Endothelial cell of umbilical vein (primary cell): ENCODE measurements around the gene ZSCAN25. TPM values are rescaled to one million over a fixed set of nuclear protein-coding genes. Genes with fewer than 3 reads are reported as not detected.
"Not testable (repeated sequence)": the region's sequence is repeated elsewhere in the genome, so short reads cannot be mapped to it uniquely, and the experiment has no call there.

ENCODE experiments used
- Bru-seq: library from RNA; stranded (reverse); fragments of 400-500 nt; gene quantifications from one replicate; lab custom pipeline; 2021; lab: Mats Ljungman, UMichigan
- BruChase-seq, 2 experiments: library from RNA; stranded (reverse); fragments of 400-500 nt; gene quantifications; one replicate each; lab custom pipeline; 2021; lab: Mats Ljungman, UMichigan
- BruUV-seq: library from RNA; stranded (reverse); fragments of 400-500 nt; replicated peaks from 2 replicates; lab custom pipeline; 2021; lab: Mats Ljungman, UMichigan
- CTCF ChIA-PET: fragments of 300-600, 350-600 bp; sonication (Branson Sonifier 250); formaldehyde crosslinking; loops from one replicate; lab custom pipeline; 2021; ENCODE audit warnings: antibody characterized with exemption, inconsistent platforms; lab: Charles Lee
- POLR2A ChIA-PET: fragments of 300-600, 350-600 bp; sonication (Branson Sonifier 250); formaldehyde crosslinking; loops from one replicate; lab custom pipeline; 2021; ENCODE audit warnings: antibody characterized with exemption, inconsistent platforms; lab: Charles Lee
- DNase-seq: peaks from one replicate; pipeline ENCODE4 v3.0.0-alpha.2; 2011; ENCODE audit warnings: low read depth, low spot score
- FAIRE-seq: peaks from 2 replicates; lab custom pipeline; 2011; peaks lifted over from hg19 to GRCh38; lab: Jason Lieb, UNC
- H2AFZ ChIP-seq: 2 replicates; pipeline ENCODE4 v1.6.0; 2012; ENCODE audit warnings: low read depth, low read length, control low read depth, inconsistent platforms
- H3K27ac ChIP-seq: 2 replicates; pipeline ENCODE4 v1.5.1; 2011; ENCODE audit warnings: low read depth, mild to moderate bottlenecking, control low read depth, low read length, moderate library complexity; ENCODE audit not compliant: insufficient read depth
- H3K27me3 ChIP-seq, 2 experiments: 2 replicates each; pipeline versions ENCODE4 v1.6.0 to v1.6.1; 2011; ENCODE audit warnings: low read length in 2 of 2, mixed read lengths in 1 of 2; ENCODE audit not compliant: control insufficient read depth in 2 of 2, insufficient read depth in 2 of 2
- H3K36me3 ChIP-seq, 2 experiments: 2 replicates in 1 of 2; 3 replicates in 1 of 2; pipeline ENCODE4 v1.5.1; 2011; ENCODE audit warnings: low read length in 2 of 2, mild to moderate bottlenecking in 1 of 2, moderate library complexity in 1 of 2; ENCODE audit not compliant: control insufficient read depth in 2 of 2, insufficient read depth in 2 of 2; ENCODE audit errors: extremely low read depth in 1 of 2
- H3K4me1 ChIP-seq: 3 replicates; pipeline ENCODE4 v1.5.1; 2011; ENCODE audit warnings: mild to moderate bottlenecking, low read length; ENCODE audit not compliant: control insufficient read depth, insufficient read depth; ENCODE audit errors: extremely low read depth
- H3K4me2 ChIP-seq: 2 replicates; pipeline ENCODE4 v1.6.1; 2011; ENCODE audit warnings: low read length, control low read depth, mixed read lengths; ENCODE audit not compliant: insufficient read depth
- H3K4me3 ChIP-seq, 3 experiments: fragments of 200-600 bp in 1 of 3; sonication (generic), shearing (Covaris generic) in 1 of 3; replicated peaks in 1 of 3; 2 replicates each; pipeline ENCODE4 v1.5.1; 2011 to 2016; ENCODE audit warnings: control low read depth in 3 of 3, low read length in 3 of 3, mild to moderate bottlenecking in 2 of 3, inconsistent platforms in 1 of 3, low read depth in 1 of 3, moderate library complexity in 1 of 3; ENCODE audit not compliant: insufficient read depth in 1 of 3
- H3K79me2 ChIP-seq: 2 replicates; pipeline ENCODE4 v1.6.0; 2012; ENCODE audit warnings: low read length, inconsistent platforms; ENCODE audit not compliant: control insufficient read depth, insufficient read depth
- H3K9ac ChIP-seq: replicated peaks from 2 replicates; pipeline ENCODE3; 2011; ENCODE audit warnings: low read length, control low read depth; ENCODE audit not compliant: insufficient read depth; ENCODE audit errors: extremely low read depth
- H3K9me1 ChIP-seq: replicated peaks from 3 replicates; pipeline ENCODE4 v1.6.0; 2011; ENCODE audit warnings: mild to moderate bottlenecking, low read length; ENCODE audit not compliant: control insufficient read depth, insufficient read depth; ENCODE audit errors: extremely low read depth
- H3K9me3 ChIP-seq: replicated peaks from 2 replicates; pipeline ENCODE4 v1.5.1; 2012; ENCODE audit warnings: low read length, inconsistent platforms; ENCODE audit not compliant: control insufficient read depth, insufficient read depth
- H4K20me1 ChIP-seq: replicated peaks from 2 replicates; pipeline ENCODE3; 2011; ENCODE audit warnings: mild to moderate bottlenecking, low read length; ENCODE audit not compliant: control insufficient read depth, insufficient read depth; ENCODE audit errors: extremely low read depth
- EZH2 ChIP-seq: IDR thresholded peaks from 2 replicates; pipeline ENCODE4 v1.6.1; 2012; ENCODE audit warnings: borderline replicate concordance, low read depth, mild to moderate bottlenecking, moderate library complexity, low read length, inconsistent platforms; ENCODE audit not compliant: severe bottlenecking
- FOS ChIP-seq: IDR thresholded peaks from 2 replicates; pipeline ENCODE4 v1.6.1; 2011; ENCODE audit warnings: mild to moderate bottlenecking, low read length, moderate library complexity, borderline replicate concordance; ENCODE audit not compliant: insufficient read depth
- GATA2 ChIP-seq: IDR thresholded peaks from 2 replicates; pipeline ENCODE4 v1.7.0; 2011; ENCODE audit warnings: low read depth, mild to moderate bottlenecking, moderate library complexity, mixed read lengths, low read length; ENCODE audit not compliant: insufficient read length, insufficient read depth
- JUN ChIP-seq: IDR thresholded peaks from 2 replicates; pipeline ENCODE4 v1.6.1; 2011; ENCODE audit warnings: borderline replicate concordance, low read depth; ENCODE audit not compliant: insufficient read length, insufficient read depth
- MAX ChIP-seq: IDR thresholded peaks from 2 replicates; pipeline ENCODE4 v1.6.1; 2011; ENCODE audit not compliant: insufficient read depth, insufficient read length
- MYC ChIP-seq: IDR thresholded peaks from one replicate; pipeline ENCODE4 v1.6.1; 2011; ENCODE audit warnings: mild to moderate bottlenecking, low read depth, low read length
- POLR2A ChIP-seq: IDR thresholded peaks from 2 replicates; pipeline ENCODE4 v1.6.1; 2012; ENCODE audit warnings: low read depth, mild to moderate bottlenecking, control low read depth, low read length
- POLR2AphosphoS5 ChIP-seq: IDR thresholded peaks from 2 replicates; pipeline ENCODE4 v1.6.1; 2012; ENCODE audit warnings: low read depth, mild to moderate bottlenecking, control low read depth, low read length, moderate library complexity; ENCODE audit not compliant: insufficient read depth
- dilution Hi-C: fragments of 300-500 bp; cut with MboI; formaldehyde crosslinking; loops from one replicate; pipeline ENCODE4 v1.15.0; 2019; ENCODE audit warnings: low sequenced_read_pairs; ENCODE audit not compliant: extremely low pct_ligation_motif_present
- intact Hi-C: fragments of 100-400 bp; cut with micrococcal nuclease; formaldehyde crosslinking; loops from one replicate; pipeline ENCODE4 v1.10.0; 2022
- long read RNA-seq: library from polyadenylated mRNA; stranded (forward); transcript quantifications from one replicate; pipeline ENCODE4 v2.0.0, GENCODE V29; 2021
- polyA minus RNA-seq, 3 experiments: library from RNA; depleted of rRNA, polyadenylated mRNA; stranded (reverse); fragments of >200 nt; gene quantifications; 1 replicate in 1 of 3; 2 replicates in 2 of 3; pipeline ENCODE4 v1.2.3, GENCODE V29; 2011
- polyA plus RNA-seq, 4 experiments: library from polyadenylated mRNA; depleted of rRNA in 3 of 4; stranded (reverse) in 3 of 4; unstranded in 1 of 4; fragments of >200 nt; gene quantifications; 2 replicates each; pipeline versions ENCODE4 v1.2.1 to v1.2.3, GENCODE V29; 2011 to 2012; ENCODE audit warnings: missing spikeins in 1 of 4
- total RNA-seq: library from RNA; stranded (reverse); gene quantifications from 2 replicates; pipeline ENCODE4 v1.2.3, GENCODE V29; 2021
- TF ChIP-seq, protein P1 (sequence below), 2 donors: IDR thresholded peaks; 1 replicate in 1 of 2; 2 replicates in 1 of 2; pipeline ENCODE4 v1.5.1; 2011; ENCODE audit warnings: low read length in 2 of 2, mild to moderate bottlenecking in 2 of 2, moderate library complexity in 2 of 2, control low read depth in 1 of 2, inconsistent platforms in 1 of 2, low read depth in 1 of 2; ENCODE audit not compliant: insufficient read depth in 1 of 2; ENCODE audit errors: extremely low read depth in 1 of 2

Gene ZSCAN25
- total RNA-seq (11.4 and 13.8 TPM in 2 replicates), polyA plus RNA-seq (8.4 and 8.9 TPM in 2 replicates), polyA minus RNA-seq (18.2 and 21.0 TPM in 2 replicates), Bru-seq, nascent RNA (percentile 72 among the genes with signal in this experiment), BruChase-seq, experiment 1, labeled RNA remaining after a 6-hour chase (percentile 76 among the genes with signal in this experiment), BruChase-seq, experiment 2, labeled RNA remaining after a 2-hour chase (percentile 82 among the genes with signal in this experiment)
- polyA plus RNA-seq (2011; cell fraction: cytosol; rRNA removed), result 6.1 and 7.9 TPM in 2 replicates
- polyA plus RNA-seq (2011; cell fraction: nucleus; rRNA removed), result 14.2 and 15.2 TPM in 2 replicates
- 4.7 and 5.4 TPM in 2 replicates for polyA plus RNA-seq (2012)
- polyA minus RNA-seq (2011; cell fraction: cytosol; rRNA and poly(A)+ RNA removed), result 5.4 TPM
- 15.8 and 16.1 TPM in 2 replicates for polyA minus RNA-seq (2011; cell fraction: nucleus; rRNA and poly(A)+ RNA removed)
- long read RNA-seq, full-length matches to known transcripts, result 2 of 17 reads
- long read RNA-seq, partial matches to known transcripts, result 1 of 17 reads
- long read RNA-seq, other reads (novel, unspliced or antisense), result 14 of 17 reads

DNA sequence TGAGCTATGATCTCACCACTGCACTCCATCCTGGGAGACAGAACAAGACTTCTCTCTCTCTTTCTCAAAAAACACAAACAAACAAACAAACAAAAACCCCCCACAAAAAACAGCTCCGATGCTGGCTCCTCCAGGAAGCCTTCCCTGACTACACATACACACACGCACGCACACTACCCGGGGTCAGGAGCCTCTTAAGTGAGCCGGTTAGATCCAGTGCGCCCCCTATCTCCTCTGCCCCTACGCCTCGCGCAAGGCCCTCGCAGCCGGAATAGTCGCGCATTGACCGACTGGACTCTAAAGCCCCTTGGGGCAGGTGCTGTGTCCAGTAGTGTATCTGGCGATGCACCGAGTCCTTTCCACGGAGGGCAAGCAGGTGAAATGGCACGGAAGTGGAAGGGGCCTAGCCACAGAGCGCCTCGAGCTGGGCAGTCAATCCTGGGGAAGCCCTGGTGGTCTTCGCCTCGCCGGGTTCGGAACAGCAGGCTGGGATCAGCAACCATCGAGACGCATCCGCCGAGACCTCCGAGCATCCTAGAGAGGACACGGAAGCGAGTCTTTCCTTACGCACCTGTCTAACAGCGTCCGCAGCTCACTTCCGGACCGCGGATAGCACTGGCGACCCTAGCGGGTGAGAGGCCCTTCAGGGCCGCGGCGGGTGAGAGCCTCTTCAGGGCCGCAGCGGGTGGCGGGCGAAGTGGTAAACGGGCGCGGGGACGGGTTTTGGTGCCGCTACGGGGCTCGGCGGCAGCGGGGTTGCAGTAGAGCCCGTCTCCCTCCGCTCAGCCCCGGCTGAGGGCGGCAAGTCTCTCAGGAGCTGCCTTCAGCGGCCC lies at the start of gene ZSCAN25:
ZSCAN25 (plus strand) TSS at position 588 of the 833 bp plus-strand sequence. CDS start 2,661 bp downstream, outside the sequence.
- CTCF ChIA-PET, result interaction anchor here (0.9 to 3.6 kb wide), 7 partner anchors 9 to 208 kb away, joined by 3 to 18 read pairs (median 6); partner anchors contain the start of genes BUD31, PDAP1, TMEM225B and ZNF655
- dilution Hi-C loops, result no loop called here
- H4K20me1 ChIP-seq, result no peaks in the 10 kb centered on the region
- peaks cover 9% of the 10 kb centered on the region for H3K4me1 ChIP-seq
- intact Hi-C loops, result loop anchor here (1.0 to 2.0 kb wide), 3 partner anchors 58 to 144 kb away; partner anchors contain the start of genes ZKSCAN5, ZNF655 and ZNF789
- FAIRE-seq (peak; percentile 98), DNase-seq (peak; percentile 94)
- H3K9me3 ChIP-seq, result no peaks in the 10 kb centered on the region
- peaks cover 10% of the 10 kb centered on the region for H3K79me2 ChIP-seq
- peak within 1 kb of the TSS; percentile 89 for H3K4me2 ChIP-seq
- TF ChIP-seq MYC (no peak), FOS (no peak), MAX (no peak), GATA2 (no peak), POLR2A (peak; percentile 86), JUN (no peak), EZH2 (no peak), POLR2AphosphoS5 (peak; percentile 72)
- TF ChIP-seq, protein P1, sequence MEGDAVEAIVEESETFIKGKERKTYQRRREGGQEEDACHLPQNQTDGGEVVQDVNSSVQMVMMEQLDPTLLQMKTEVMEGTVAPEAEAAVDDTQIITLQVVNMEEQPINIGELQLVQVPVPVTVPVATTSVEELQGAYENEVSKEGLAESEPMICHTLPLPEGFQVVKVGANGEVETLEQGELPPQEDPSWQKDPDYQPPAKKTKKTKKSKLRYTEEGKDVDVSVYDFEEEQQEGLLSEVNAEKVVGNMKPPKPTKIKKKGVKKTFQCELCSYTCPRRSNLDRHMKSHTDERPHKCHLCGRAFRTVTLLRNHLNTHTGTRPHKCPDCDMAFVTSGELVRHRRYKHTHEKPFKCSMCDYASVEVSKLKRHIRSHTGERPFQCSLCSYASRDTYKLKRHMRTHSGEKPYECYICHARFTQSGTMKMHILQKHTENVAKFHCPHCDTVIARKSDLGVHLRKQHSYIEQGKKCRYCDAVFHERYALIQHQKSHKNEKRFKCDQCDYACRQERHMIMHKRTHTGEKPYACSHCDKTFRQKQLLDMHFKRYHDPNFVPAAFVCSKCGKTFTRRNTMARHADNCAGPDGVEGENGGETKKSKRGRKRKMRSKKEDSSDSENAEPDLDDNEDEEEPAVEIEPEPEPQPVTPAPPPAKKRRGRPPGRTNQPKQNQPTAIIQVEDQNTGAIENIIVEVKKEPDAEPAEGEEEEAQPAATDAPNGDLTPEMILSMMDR (IDR thresholded peaks at IDR 0.05; ENCODE audit: extremely low read depth in 1 of 2, insufficient read depth in 1 of 2, low read depth in 1 of 2, low read length in 2 of 2), result peak; percentile 37 to 61
- POLR2A ChIA-PET, result no interaction called here
- H3K27ac ChIP-seq, result peak within 1 kb of the TSS; percentile 38
- no TSS peak for BruUV-seq
- H3K9me1 ChIP-seq, result no peaks in the 10 kb centered on the region
- H3K9ac ChIP-seq, result peak within 1 kb of the TSS; percentile 81
- peak within 1 kb of the TSS; percentile 99 for H2AFZ ChIP-seq
- H3K27me3 ChIP-seq, result peaks cover 0 to 3% of the 10 kb centered on the region in 2 experiments
- H3K36me3 ChIP-seq, result peaks cover 5 to 21% of the 10 kb centered on the region in 2 experiments
- H3K4me3 ChIP-seq, result peak within 1 kb of the TSS; percentile 67 to 82 (median 75)

DNA sequence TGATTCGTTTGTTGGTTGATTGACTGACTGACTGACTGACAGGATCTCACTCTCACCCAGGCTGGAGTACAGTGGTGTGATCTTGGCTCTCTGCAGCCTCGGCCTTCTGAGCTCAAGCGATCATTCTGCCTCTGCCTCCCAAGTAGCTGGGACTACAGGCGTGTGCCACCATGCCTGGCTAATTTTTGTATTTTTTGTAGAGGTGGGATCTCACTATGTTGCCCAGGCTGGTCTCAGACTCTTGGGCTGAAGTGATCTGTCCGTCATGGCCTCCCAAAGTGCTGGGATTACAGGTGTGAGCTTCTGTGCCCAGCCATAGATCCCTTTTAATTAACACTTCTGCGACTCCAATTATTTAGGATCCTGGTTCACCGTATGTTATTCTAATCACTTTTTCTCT lies 48.0 kb upstream of the ZSCAN25 start:
- H3K9me3 ChIP-seq, H3K9me1 ChIP-seq, POLR2A ChIA-PET, H3K36me3 ChIP-seq, H4K20me1 ChIP-seq, FAIRE-seq, CTCF ChIA-PET, H3K4me3 ChIP-seq, H3K4me2 ChIP-seq, intact Hi-C loops, dilution Hi-C loops, H2AFZ ChIP-seq, H3K9ac ChIP-seq, BruUV-seq, H3K4me1 ChIP-seq, H3K27me3 ChIP-seq, DNase-seq, H3K27ac ChIP-seq, H3K79me2 ChIP-seq: not testable (repeated sequence)
